Fibroblast of lung (primary cell): ENCODE measurements around the gene SMARCC1.

ENCODE experiments used
- CTCF ChIP-seq, 2 donors: IDR thresholded peaks in 1 of 2; conservative IDR thresholded peaks in 1 of 2; 1 replicate in 1 of 2; 2 replicates in 1 of 2; pipeline ENCODE4 v1.5.1; 2011 to 2012; ENCODE audit warnings: low read length in 2 of 2, control low read depth in 1 of 2, inconsistent platforms in 1 of 2, low read depth in 1 of 2, mild to moderate bottlenecking in 1 of 2
- EZH2 ChIP-seq: IDR thresholded peaks from 2 replicates; pipeline ENCODE4 v1.5.1; 2012; ENCODE audit warnings: low read length, control low read depth, mild to moderate bottlenecking; ENCODE audit errors: missing control alignments

DNA sequence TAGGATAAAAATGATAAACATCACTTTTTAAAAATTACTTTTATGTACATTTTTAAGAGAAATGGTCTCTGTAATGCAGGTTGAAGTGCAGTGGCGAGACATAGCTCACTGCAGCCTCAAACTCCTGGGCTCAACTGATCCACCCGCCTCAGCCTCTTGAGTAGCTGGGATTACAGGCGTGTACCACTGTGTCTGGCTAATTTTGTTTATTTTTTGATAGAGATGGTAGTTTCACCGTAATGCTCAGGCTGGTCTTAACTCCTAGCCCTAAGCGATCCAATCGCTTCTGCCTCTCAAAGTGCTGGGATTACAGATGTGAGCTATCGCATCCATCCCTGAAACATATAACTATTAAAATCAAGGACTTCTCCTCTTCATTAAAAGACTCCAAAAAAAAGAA lies 140.0 kb downstream of the SMARCC1 start:
- TF ChIP-seq CTCF (conservative IDR thresholded peaks at IDR 0.05 in 1 of 2, IDR thresholded peaks at IDR 0.05 in 1 of 2; ENCODE audit: low read depth in 1 of 2, low read length in 2 of 2), result no peak
- no peak for TF ChIP-seq EZH2
